ENCODE data around the gene SMIM34.
"Not testable (repeated sequence)": the region's sequence is repeated elsewhere in the genome, so short reads cannot be mapped to it uniquely, and the experiment has no call there.

Gene SMIM34
- 0 reads per million in 9 experiments for total RNA-seq

- not testable (repeated sequence) for H3K27me3 Mint-ChIP-seq; H3K4me3 Mint-ChIP-seq; H3K27ac Mint-ChIP-seq; H3K4me1 Mint-ChIP-seq (ENCODE audit: low read depth in 2 of 2); H3K36me3 Mint-ChIP-seq (ENCODE audit: insufficient read depth); DNase-seq; H3K9me3 Mint-ChIP-seq; ATAC-seq (replicated peaks)
Observed at GRCh38 chr21:34423805-34424204, at the start of gene SMIM34. Gene SMIM34, minus strand, starts transcription at chr21:34423951. Its CDS starts 112 bp downstream, at chr21:34423839.

GRCh38 chr21:34467333-34467732 lies 43.6 kb upstream of the SMIM34 start:
- H3K27ac Mint-ChIP-seq; H3K4me3 Mint-ChIP-seq; H3K36me3 Mint-ChIP-seq (ENCODE audit: insufficient read depth); ATAC-seq (replicated peaks); H3K9me3 Mint-ChIP-seq; DNase-seq; H3K27me3 Mint-ChIP-seq; H3K4me1 Mint-ChIP-seq (ENCODE audit: low read depth in 2 of 2): not testable (repeated sequence)

GRCh38 chr21:34459426-34459825 lies 35.7 kb upstream of the SMIM34 start:
- H3K27ac Mint-ChIP-seq; ATAC-seq (replicated peaks); H3K9me3 Mint-ChIP-seq; H3K36me3 Mint-ChIP-seq (ENCODE audit: insufficient read depth); H3K4me1 Mint-ChIP-seq (ENCODE audit: low read depth in 2 of 2); H3K4me3 Mint-ChIP-seq; H3K27me3 Mint-ChIP-seq; DNase-seq: not testable (repeated sequence)

- not testable (repeated sequence) for H3K27me3 Mint-ChIP-seq; H3K9me3 Mint-ChIP-seq; DNase-seq; H3K4me3 Mint-ChIP-seq; H3K36me3 Mint-ChIP-seq (ENCODE audit: insufficient read depth); H3K4me1 Mint-ChIP-seq (ENCODE audit: low read depth in 2 of 2); H3K27ac Mint-ChIP-seq; ATAC-seq (replicated peaks)
Observed at GRCh38 chr21:34458266-34458665, 34.5 kb upstream of the SMIM34 start.

- H3K27me3 Mint-ChIP-seq; H3K27ac Mint-ChIP-seq; H3K9me3 Mint-ChIP-seq; H3K36me3 Mint-ChIP-seq (ENCODE audit: insufficient read depth); H3K4me3 Mint-ChIP-seq; ATAC-seq (replicated peaks); DNase-seq; H3K4me1 Mint-ChIP-seq (ENCODE audit: low read depth in 2 of 2): not testable (repeated sequence)
Observed at GRCh38 chr21:34456180-34456579, 32.4 kb upstream of the SMIM34 start.

GRCh38 chr21:34455628-34456027 lies 31.9 kb upstream of the SMIM34 start:
- not testable (repeated sequence) for H3K4me1 Mint-ChIP-seq (ENCODE audit: low read depth in 2 of 2); H3K27me3 Mint-ChIP-seq; DNase-seq; H3K27ac Mint-ChIP-seq; H3K36me3 Mint-ChIP-seq (ENCODE audit: insufficient read depth); H3K9me3 Mint-ChIP-seq; ATAC-seq (replicated peaks); H3K4me3 Mint-ChIP-seq

- not testable (repeated sequence) for H3K4me1 Mint-ChIP-seq (ENCODE audit: low read depth in 2 of 2); H3K4me3 Mint-ChIP-seq; H3K9me3 Mint-ChIP-seq; H3K27ac Mint-ChIP-seq; ATAC-seq (replicated peaks); H3K27me3 Mint-ChIP-seq; H3K36me3 Mint-ChIP-seq (ENCODE audit: insufficient read depth); DNase-seq
Observed at GRCh38 chr21:34447018-34447417, 23.3 kb upstream of the SMIM34 start.

GRCh38 chr21:34443486-34443885 lies 19.7 kb upstream of the SMIM34 start:
- not testable (repeated sequence) for DNase-seq; H3K27me3 Mint-ChIP-seq; H3K4me3 Mint-ChIP-seq; H3K36me3 Mint-ChIP-seq (ENCODE audit: insufficient read depth); H3K4me1 Mint-ChIP-seq (ENCODE audit: low read depth in 2 of 2); H3K27ac Mint-ChIP-seq; H3K9me3 Mint-ChIP-seq
- ATAC-seq (replicated peaks), result peak; percentile 44

GRCh38 chr21:34429710-34430109 lies 6.0 kb upstream of the SMIM34 start:
- ATAC-seq (replicated peaks); H3K27ac Mint-ChIP-seq; H3K36me3 Mint-ChIP-seq (ENCODE audit: insufficient read depth); H3K27me3 Mint-ChIP-seq; DNase-seq; H3K4me1 Mint-ChIP-seq (ENCODE audit: low read depth in 2 of 2); H3K9me3 Mint-ChIP-seq; H3K4me3 Mint-ChIP-seq: not testable (repeated sequence)

- ATAC-seq (replicated peaks); H3K9me3 Mint-ChIP-seq; H3K4me3 Mint-ChIP-seq; H3K36me3 Mint-ChIP-seq (ENCODE audit: insufficient read depth); H3K27ac Mint-ChIP-seq; DNase-seq; H3K4me1 Mint-ChIP-seq (ENCODE audit: low read depth in 2 of 2); H3K27me3 Mint-ChIP-seq: not testable (repeated sequence)
Observed at GRCh38 chr21:34428441-34428840, 4.7 kb upstream of the SMIM34 start.

- not testable (repeated sequence) for H3K27me3 Mint-ChIP-seq; H3K4me1 Mint-ChIP-seq (ENCODE audit: low read depth in 2 of 2); H3K4me3 Mint-ChIP-seq; H3K9me3 Mint-ChIP-seq; H3K27ac Mint-ChIP-seq; H3K36me3 Mint-ChIP-seq (ENCODE audit: insufficient read depth); DNase-seq; ATAC-seq (replicated peaks)
Observed at GRCh38 chr21:34427339-34427738, 3.6 kb upstream of the SMIM34 start.

GRCh38 chr21:34417448-34418077 lies 6.2 kb downstream of the SMIM34 start:
- H3K4me1 Mint-ChIP-seq (ENCODE audit: low read depth in 2 of 2); DNase-seq; H3K4me3 Mint-ChIP-seq; H3K9me3 Mint-ChIP-seq; H3K36me3 Mint-ChIP-seq (ENCODE audit: insufficient read depth); H3K27me3 Mint-ChIP-seq; H3K27ac Mint-ChIP-seq: not testable (repeated sequence)
- peak; percentile 77 for ATAC-seq (replicated peaks)

- H3K36me3 Mint-ChIP-seq (ENCODE audit: insufficient read depth); ATAC-seq (replicated peaks); DNase-seq; H3K27ac Mint-ChIP-seq; H3K9me3 Mint-ChIP-seq; H3K4me1 Mint-ChIP-seq (ENCODE audit: low read depth in 2 of 2); H3K4me3 Mint-ChIP-seq; H3K27me3 Mint-ChIP-seq: not testable (repeated sequence)
Observed at GRCh38 chr21:34407294-34407693, 16.5 kb downstream of the SMIM34 start.

GRCh38 chr21:34406676-34407075 lies 17.1 kb downstream of the SMIM34 start:
- not testable (repeated sequence) for DNase-seq; ATAC-seq (replicated peaks); H3K27me3 Mint-ChIP-seq; H3K4me3 Mint-ChIP-seq; H3K9me3 Mint-ChIP-seq; H3K27ac Mint-ChIP-seq; H3K36me3 Mint-ChIP-seq (ENCODE audit: insufficient read depth); H3K4me1 Mint-ChIP-seq (ENCODE audit: low read depth in 2 of 2)

- not testable (repeated sequence) for H3K36me3 Mint-ChIP-seq (ENCODE audit: insufficient read depth); H3K4me3 Mint-ChIP-seq; H3K27me3 Mint-ChIP-seq; H3K27ac Mint-ChIP-seq; H3K9me3 Mint-ChIP-seq; H3K4me1 Mint-ChIP-seq (ENCODE audit: low read depth in 2 of 2); DNase-seq
- peak; percentile 76 for ATAC-seq (replicated peaks)
Observed at GRCh38 chr21:34406102-34406501, 17.6 kb downstream of the SMIM34 start.
